ENCODE measurements around the gene ARFGEF2.

- no peak for TF ChIP-seq ZNF274 (IDR thresholded peaks at IDR 0.05; ENCODE audit: low read depth, low read length)
- TF ChIP-seq YY1 (IDR thresholded peaks at IDR 0.05; ENCODE audit: insufficient read depth, insufficient read length) = no peak
- no peak for TF ChIP-seq SUZ12 (IDR thresholded peaks at IDR 0.05; ENCODE audit: extremely low read depth, insufficient read depth, insufficient read length)
Observed at GRCh38 chr20:49032455-49032854, 110.9 kb downstream of the ARFGEF2 start.
